Kidney (tissue), 14 donors: ENCODE measurements around the gene ASB16. TPM values are rescaled to one million over a fixed set of nuclear protein-coding genes. Genes with fewer than 3 reads are reported as not detected.

ENCODE experiments used
- DNase-seq, 5 donors: peaks; one replicate each; pipeline ENCODE4 v3.0.0-alpha.2; 2013 to 2020
- FAIRE-seq: peaks from 2 replicates; lab custom pipeline; 2012; peaks lifted over from hg19 to GRCh38; lab: Jason Lieb, UNC
- H3K27ac ChIP-seq, 2 donors: one replicate each; pipeline ENCODE4 v1.7.0; 2013; ENCODE audit warnings: low read depth in 2 of 2, low read length in 2 of 2, inconsistent platforms in 1 of 2
- H3K27me3 ChIP-seq: one replicate; pipeline ENCODE4 v1.7.1; 2013; ENCODE audit warnings: low read length, inconsistent platforms; ENCODE audit not compliant: control insufficient read depth, insufficient read depth
- H3K36me3 ChIP-seq, 3 donors: one replicate each; pipeline versions ENCODE4 v1.7.0 to v1.7.1; 2013; ENCODE audit warnings: low read length in 3 of 3, control low read depth in 1 of 3, inconsistent platforms in 1 of 3; ENCODE audit not compliant: insufficient read depth in 3 of 3, control insufficient read depth in 2 of 3
- H3K4me1 ChIP-seq, 3 donors: one replicate each; pipeline versions ENCODE4 v1.7.0 to v1.7.1; 2013; ENCODE audit warnings: low read length in 3 of 3, inconsistent platforms in 1 of 3, low read depth in 1 of 3; ENCODE audit not compliant: control insufficient read depth in 2 of 3, insufficient read depth in 2 of 3
- H3K4me3 ChIP-seq, 3 donors: one replicate each; pipeline versions ENCODE4 v1.7.0 to v1.8.1; 2013; ENCODE audit warnings: low read length in 3 of 3, control low read depth in 1 of 3, inconsistent platforms in 1 of 3
- H3K9ac ChIP-seq, 3 donors: one replicate each; pipeline versions ENCODE4 v1.7.0 to v1.7.1; 2013; ENCODE audit warnings: low read length in 3 of 3, control low read depth in 1 of 3, inconsistent platforms in 1 of 3
- H3K9me3 ChIP-seq, 3 donors: one replicate each; pipeline versions ENCODE4 v1.7.0 to v1.7.1; 2013; ENCODE audit warnings: low read length in 3 of 3, control low read depth in 1 of 3, inconsistent platforms in 1 of 3; ENCODE audit not compliant: control insufficient read depth in 2 of 3, insufficient read depth in 1 of 3
- CTCF ChIP-seq: IDR thresholded peaks from 3 replicates; pipeline ENCODE4 v1.5.1; 2012; ENCODE audit warnings: mild to moderate bottlenecking, moderate library complexity, borderline replicate concordance; ENCODE audit not compliant: insufficient read depth; ENCODE audit errors: extremely low read depth
- intact Hi-C: fragments of 100-400 bp; cut with DNase I; formaldehyde crosslinking; loops from one replicate; pipeline ENCODE4 v1.11.1; 2022
- microRNA-seq: library from miRNA; unstranded; fragments of <30 nt; microRNA quantifications from one replicate; pipeline ENCODE4 v1.2.0, GENCODE V29; 2020
- polyA plus RNA-seq: library from polyadenylated mRNA; stranded (reverse); fragments of 350-450 nt; fragmentation: Illumina TruSeq; extraction: RNeasy Lipid Tissue Mini Kit (QIAGEN cat#74804); gene quantifications from one replicate; pipeline ENCODE4 v1.2.3, GENCODE V29; 2014; ENCODE audit warnings: low read depth, low replicate concordance; ENCODE audit not compliant: insufficient read depth
- total RNA-seq: library from RNA; stranded (reverse); fragmentation: NEBNext Ultra II Directional; extraction: Animal tissue kit (Norgen Biotek cat#: 25700); gene quantifications from one replicate; pipeline ENCODE4 v1.2.1, GENCODE V29; 2021
- donor health status: control.
- donor health status: control.
- donor health status: control.
- donor health status: control.
- donor health status: control.
- donor health status: DM: yes; HTN: yes; CAD: no.
- donor health status: Normal renal cell carcinoma (clear cell type).

Gene ASB16
- total and polyA plus RNA-seq, 2 donors from 2014 or later, result 0.25 to 0.90 TPM

GRCh38 chr17:44222112-44222869 is 51.8 kb downstream of the ASB16 start:
- Histone ChIP-seq H3K9me3 (no peaks in the 10 kb centered on the region), H3K4me3 (peak overlapping the region; percentile 53 to 83 (median 72)), H3K36me3 (no peaks in the 10 kb centered on the region), H3K27me3 (no peaks in the 10 kb centered on the region), H3K4me1 (peaks cover 6 to 22% (median 21%) of the 10 kb centered on the region in 3 donors), H3K27ac (peak overlapping the region; percentile 88 to 95), H3K9ac (peak overlapping the region; percentile 22 to 91 (median 71))
- peak; percentile 12 for TF ChIP-seq CTCF
- DNase-seq, result peak; percentile 79 to 93 (median 89)
- no peak for FAIRE-seq
- intact Hi-C loops, result no loop called here

- H3K36me3 ChIP-seq, result no peaks in the 10 kb centered on the region
- no peak overlapping the region for H3K4me3 ChIP-seq
- TF ChIP-seq CTCF, result no peak
- FAIRE-seq (no peak), DNase-seq (peak in 1 of 5 donors; percentile 26)
- intact Hi-C loops, result no loop called here
- peak overlapping the region in 1 of 3 donors; percentile 91 for H3K9ac ChIP-seq
- peak overlapping the region in 1 of 2 donors; percentile 88 for H3K27ac ChIP-seq
- H3K27me3 ChIP-seq, result no peaks in the 10 kb centered on the region
- H3K4me1 ChIP-seq, result peaks cover 2 to 13% (median 12%) of the 10 kb centered on the region in 3 donors
- H3K9me3 ChIP-seq, result no peaks in the 10 kb centered on the region
These were observed 53.1 kb downstream of the ASB16 start for GRCh38 chr17:44223541-44224071.

Small RNA genes lying within 50 kb of the gene (microRNA-seq; reads per million reads assigned to microRNA genes)
- not detected for gene MIR6782

Other genes with a start within 250 kb of the ASB16 start
- not detected for gene PPY, start 228.2 kb upstream of the ASB16 start, total RNA-seq
- not detected for gene PPY, start 228.2 kb upstream of the ASB16 start, polyA plus RNA-seq
- not detected for gene PYY, start 216.8 kb upstream of the ASB16 start, total RNA-seq
- gene PYY, start 216.8 kb upstream of the ASB16 start, polyA plus RNA-seq, result not detected
- 3.5 TPM for gene NAGS, start 166.1 kb upstream of the ASB16 start, total RNA-seq
- gene NAGS, start 166.1 kb upstream of the ASB16 start, polyA plus RNA-seq, result 8.7 TPM
- gene TMEM101, start 155.7 kb upstream of the ASB16 start, total RNA-seq, result 31.2 TPM
- 111 TPM for gene TMEM101, start 155.7 kb upstream of the ASB16 start, polyA plus RNA-seq
- gene LSM12, start 104.0 kb upstream of the ASB16 start, total RNA-seq, result 47.6 TPM
- gene LSM12, start 104.0 kb upstream of the ASB16 start, polyA plus RNA-seq, result 29.0 TPM
- 70.0 TPM for gene G6PC3, start 100.0 kb upstream of the ASB16 start, total RNA-seq
- 150 TPM for gene G6PC3, start 100.0 kb upstream of the ASB16 start, polyA plus RNA-seq
- 35.6 TPM for gene HDAC5, start 47.1 kb upstream of the ASB16 start, total RNA-seq
- gene HDAC5, start 47.1 kb upstream of the ASB16 start, polyA plus RNA-seq, result 25.3 TPM
- 0.88 TPM for gene HROB, start 28.8 kb upstream of the ASB16 start, total RNA-seq
- 0.17 TPM for gene HROB, start 28.8 kb upstream of the ASB16 start, polyA plus RNA-seq
- gene TMUB2, start 16.3 kb downstream of the ASB16 start, total RNA-seq, result 37.7 TPM
- gene TMUB2, start 16.3 kb downstream of the ASB16 start, polyA plus RNA-seq, result 39.2 TPM
- 64.8 TPM for gene ATXN7L3, start 29.2 kb downstream of the ASB16 start, total RNA-seq
- 20.0 TPM for gene ATXN7L3, start 29.2 kb downstream of the ASB16 start, polyA plus RNA-seq
- gene UBTF, start 49.0 kb downstream of the ASB16 start, total RNA-seq, result 98.8 TPM
- gene UBTF, start 49.0 kb downstream of the ASB16 start, polyA plus RNA-seq, result 46.1 TPM
- 2.1 TPM for gene SLC4A1, start 97.4 kb downstream of the ASB16 start, total RNA-seq
- gene SLC4A1, start 97.4 kb downstream of the ASB16 start, polyA plus RNA-seq, result 201 TPM
- 2.2 TPM for gene RUNDC3A, start 137.9 kb downstream of the ASB16 start, total RNA-seq
- gene RUNDC3A, start 137.9 kb downstream of the ASB16 start, polyA plus RNA-seq, result 6.4 TPM
- gene SLC25A39, start 154.1 kb downstream of the ASB16 start, total RNA-seq, result 107 TPM
- gene SLC25A39, start 154.1 kb downstream of the ASB16 start, polyA plus RNA-seq, result 389 TPM
- 353 TPM for gene GRN, start 174.6 kb downstream of the ASB16 start, total RNA-seq
- gene GRN, start 174.6 kb downstream of the ASB16 start, polyA plus RNA-seq, result 235 TPM
- 0.94 TPM for gene FAM171A2, start 193.1 kb downstream of the ASB16 start, total RNA-seq
- 1.6 TPM for gene FAM171A2, start 193.1 kb downstream of the ASB16 start, polyA plus RNA-seq
- 1.7 TPM for gene ITGA2B, start 218.9 kb downstream of the ASB16 start, total RNA-seq
- 0.67 TPM for gene ITGA2B, start 218.9 kb downstream of the ASB16 start, polyA plus RNA-seq